ENCODE results near the gene ARHGEF19. TPM values are rescaled to one million over a fixed set of nuclear protein-coding genes. Genes with fewer than 3 reads are reported as not detected.

The ARHGEF19 gene
- total and polyA plus RNA-seq, 9 of the 15 experiments (the other 6 are each of a cell fraction or from before 2014, with no cell fraction given), result 0.73 to 21.0 (median 5.2) TPM

- TF ChIP-seq, protein P1, sequence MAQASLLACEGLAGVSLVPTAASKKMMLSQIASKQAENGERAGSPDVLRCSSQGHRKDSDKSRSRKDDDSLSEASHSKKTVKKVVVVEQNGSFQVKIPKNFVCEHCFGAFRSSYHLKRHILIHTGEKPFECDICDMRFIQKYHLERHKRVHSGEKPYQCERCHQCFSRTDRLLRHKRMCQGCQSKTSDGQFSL (CRISPR knock-in tag; IDR thresholded peaks at IDR 0.05), result no peak
- TF ChIP-seq, protein P1 (tag; IDR thresholded peaks at IDR 0.05), result no peak
- TF ChIP-seq MAFG (tag; conservative IDR thresholded peaks at IDR 0.05), result no peak
- TF ChIP-seq DACH1 (IDR thresholded peaks at IDR 0.05; ENCODE audit: partially characterized antibody), result no peak
- no peak for TF ChIP-seq SRSF1 (IDR thresholded peaks at IDR 0.05; ENCODE audit: low read depth, low read length)
- TF ChIP-seq HNRNPK (IDR thresholded peaks at IDR 0.05; ENCODE audit: low read depth, low read length, poor library complexity, severe bottlenecking), result no peak
- TF ChIP-seq TAF9B (IDR thresholded peaks at IDR 0.05; ENCODE audit: partially characterized antibody), result no peak
- TF ChIP-seq, protein P2, sequence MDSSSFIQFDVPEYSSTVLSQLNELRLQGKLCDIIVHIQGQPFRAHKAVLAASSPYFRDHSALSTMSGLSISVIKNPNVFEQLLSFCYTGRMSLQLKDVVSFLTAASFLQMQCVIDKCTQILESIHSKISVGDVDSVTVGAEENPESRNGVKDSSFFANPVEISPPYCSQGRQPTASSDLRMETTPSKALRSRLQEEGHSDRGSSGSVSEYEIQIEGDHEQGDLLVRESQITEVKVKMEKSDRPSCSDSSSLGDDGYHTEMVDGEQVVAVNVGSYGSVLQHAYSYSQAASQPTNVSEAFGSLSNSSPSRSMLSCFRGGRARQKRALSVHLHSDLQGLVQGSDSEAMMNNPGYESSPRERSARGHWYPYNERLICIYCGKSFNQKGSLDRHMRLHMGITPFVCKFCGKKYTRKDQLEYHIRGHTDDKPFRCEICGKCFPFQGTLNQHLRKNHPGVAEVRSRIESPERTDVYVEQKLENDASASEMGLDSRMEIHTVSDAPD (CRISPR knock-in tag; IDR thresholded peaks at IDR 0.05), result no peak
- TF ChIP-seq ZNF398 (CRISPR knock-in tag; IDR thresholded peaks at IDR 0.05), result no peak
- TF ChIP-seq ARID4B (CRISPR knock-in tag; IDR thresholded peaks at IDR 0.05), result no peak
- no peak for TF ChIP-seq DNMT1 (IDR thresholded peaks at IDR 0.05)
- TF ChIP-seq, protein P3, sequence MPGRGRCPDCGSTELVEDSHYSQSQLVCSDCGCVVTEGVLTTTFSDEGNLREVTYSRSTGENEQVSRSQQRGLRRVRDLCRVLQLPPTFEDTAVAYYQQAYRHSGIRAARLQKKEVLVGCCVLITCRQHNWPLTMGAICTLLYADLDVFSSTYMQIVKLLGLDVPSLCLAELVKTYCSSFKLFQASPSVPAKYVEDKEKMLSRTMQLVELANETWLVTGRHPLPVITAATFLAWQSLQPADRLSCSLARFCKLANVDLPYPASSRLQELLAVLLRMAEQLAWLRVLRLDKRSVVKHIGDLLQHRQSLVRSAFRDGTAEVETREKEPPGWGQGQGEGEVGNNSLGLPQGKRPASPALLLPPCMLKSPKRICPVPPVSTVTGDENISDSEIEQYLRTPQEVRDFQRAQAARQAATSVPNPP (IDR thresholded peaks at IDR 0.05; ENCODE audit: borderline replicate concordance, insufficient read depth, insufficient read length), result no peak
- no peak; the same call in 1 of the 2 replicates for TF ChIP-seq FOXJ2 (tag; IDR thresholded peaks at IDR 0.05)
- TF ChIP-seq, protein P4, sequence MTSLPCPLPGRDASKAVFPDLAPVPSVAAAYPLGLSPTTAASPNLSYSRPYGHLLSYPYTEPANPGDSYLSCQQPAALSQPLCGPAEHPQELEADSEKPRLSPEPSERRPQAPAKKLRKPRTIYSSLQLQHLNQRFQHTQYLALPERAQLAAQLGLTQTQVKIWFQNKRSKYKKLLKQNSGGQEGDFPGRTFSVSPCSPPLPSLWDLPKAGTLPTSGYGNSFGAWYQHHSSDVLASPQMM (CRISPR knock-in tag; IDR thresholded peaks at IDR 0.05), result no peak
- TF ChIP-seq SMARCE1 (IDR thresholded peaks at IDR 0.05), result peak; percentile 12; the same call in 1 of the 2 replicates
- no peak for TF ChIP-seq TCFL5 (CRISPR knock-in tag; conservative IDR thresholded peaks at IDR 0.05)
- TF ChIP-seq BHLHE40 (IDR thresholded peaks at IDR 0.05; ENCODE audit: low read length), result peak; percentile 95
These were observed 24.3 kb upstream of the ARHGEF19 start, which contains the start of gene CPLANE2 (continued) for GRCh38 chr1:16236511-16237342.

Data from K562 (cell line).